HepG2 (cell line): Measurements from ENCODE around the gene HLA-F. TPM values are rescaled to one million over a fixed set of nuclear protein-coding genes. Genes with fewer than 3 reads are reported as not detected.

ENCODE experiments used
- ARNTL ChIP-seq: sonication (generic); formaldehyde crosslinking; IDR thresholded peaks from 2 replicates; pipeline ENCODE4 v1.4.0; 2020; ENCODE audit warnings: mild to moderate bottlenecking, missing genetic modification reagents
- ATF7-NPFF ChIP-seq: sonication (generic); formaldehyde crosslinking; IDR thresholded peaks from 2 replicates; pipeline ENCODE4 v1.8.1; 2023; ENCODE audit warnings: mild to moderate bottlenecking, low read depth, missing genetic modification reagents, moderate library complexity
- HNRNPUL1 ChIP-seq: fragments of 200-400 bp; formaldehyde crosslinking; IDR thresholded peaks from 2 replicates; pipeline ENCODE4 v1.6.1; 2017; ENCODE audit warnings: low read depth, mild to moderate bottlenecking, low read length, moderate library complexity
- NFRKB ChIP-seq: fragments of 450-650 bp; IDR thresholded peaks from 2 replicates; pipeline ENCODE4 v1.6.1; 2017
- PRDM15 ChIP-seq: sonication (generic); formaldehyde crosslinking; IDR thresholded peaks from 2 replicates; pipeline ENCODE4 v1.4.0; 2020; ENCODE audit warnings: missing genetic modification reagents
- SRSF9 ChIP-seq: fragments of 200-400 bp; formaldehyde crosslinking; IDR thresholded peaks from 2 replicates; pipeline ENCODE4 v1.6.1; 2018; ENCODE audit warnings: borderline replicate concordance, mild to moderate bottlenecking, low read depth, low read length; ENCODE audit not compliant: insufficient read depth, poor library complexity, severe bottlenecking
- TARDBP ChIP-seq: sonication (generic); formaldehyde crosslinking; IDR thresholded peaks from 2 replicates; pipeline ENCODE4 v1.8.0; 2022; ENCODE audit warnings: mild to moderate bottlenecking, missing genetic modification reagents
- ZBTB37 ChIP-seq: sonication (generic); formaldehyde crosslinking; IDR thresholded peaks from 2 replicates; pipeline ENCODE4 v1.4.0; 2020; ENCODE audit warnings: mild to moderate bottlenecking, missing genetic modification reagents
- ZKSCAN5 ChIP-seq: sonication (generic); formaldehyde crosslinking; IDR thresholded peaks from 2 replicates; pipeline ENCODE4 v1.5.1; 2020; ENCODE audit warnings: mild to moderate bottlenecking, missing genetic modification reagents
- ZNF205 ChIP-seq: IDR thresholded peaks from 2 replicates; pipeline ENCODE4 v1.6.1; 2018; ENCODE audit warnings: missing biosample characterization, missing genetic modification reagents
- ZNF275 ChIP-seq: sonication (generic); formaldehyde crosslinking; IDR thresholded peaks from 2 replicates; pipeline ENCODE4 v1.8.0; 2022; ENCODE audit warnings: missing genetic modification reagents, mild to moderate bottlenecking, inconsistent platforms, borderline replicate concordance
- ZNF296 ChIP-seq: sonication (generic); formaldehyde crosslinking; conservative IDR thresholded peaks from 2 replicates; pipeline ENCODE4 v1.5.0; 2020; ENCODE audit warnings: mild to moderate bottlenecking, missing genetic modification reagents
- ZNF484 ChIP-seq: sonication (generic); formaldehyde crosslinking; IDR thresholded peaks from 2 replicates; pipeline ENCODE4 v1.5.1; 2020; ENCODE audit warnings: mild to moderate bottlenecking, low read depth, missing genetic modification reagents, borderline replicate concordance
- ZNF501 ChIP-seq: sonication (generic); formaldehyde crosslinking; IDR thresholded peaks from 2 replicates; pipeline ENCODE4 v1.5.1; 2020; ENCODE audit warnings: mild to moderate bottlenecking, moderate library complexity, missing genetic modification reagents
- ZNF549 ChIP-seq: sonication (generic); formaldehyde crosslinking; IDR thresholded peaks from 2 replicates; pipeline ENCODE4 v1.5.0; 2020; ENCODE audit warnings: missing genetic modification reagents
- polyA plus RNA-seq, 8 experiments: library from polyadenylated mRNA; depleted of rRNA in 3 of 8; stranded (reverse) in 7 of 8; unstranded in 1 of 8; fragments of >200 nt; fragmentation: Illumina TruSeq in 4 of 8; extraction: Trizol in 4 of 8; gene quantifications; 2 replicates each; pipeline versions ENCODE4 v1.2.1 to v1.2.3, GENCODE V29; 2011 to 2016; ENCODE audit warnings: low read depth in 4 of 8, missing spikeins in 1 of 8, mixed read lengths in 1 of 8; ENCODE audit not compliant: insufficient read depth in 1 of 8
- total RNA-seq, 5 experiments: library from RNA; depleted of rRNA; stranded (reverse); fragments of >200 nt; fragmentation: Illumina TruSeq; extraction: Trizol; gene quantifications; 2 replicates each; pipeline ENCODE4 v1.2.3, GENCODE V29; 2016; ENCODE audit warnings: low read depth in 1 of 5

The HLA-F gene
- total and polyA plus RNA-seq, 2 of the 13 experiments (the other 11 are each of a cell fraction or from before 2014, with no cell fraction given) = 6.0 to 6.1 TPM

GRCh38 chr6:29763491-29764289 lies 40.5 kb downstream of the HLA-F start (continued):
- TF ChIP-seq PRDM15 (CRISPR knock-in tag) (no peak), ZNF205 (CRISPR knock-in tag) (no peak), ARNTL (CRISPR knock-in tag) (no peak), ZBTB37 (CRISPR knock-in tag) (no peak), ZNF484 (CRISPR knock-in tag) (no peak), ZKSCAN5 (CRISPR knock-in tag) (no peak), SRSF9 (no peak), ZNF549 (CRISPR knock-in tag) (no peak), NFRKB (no peak), ATF7-NPFF (no peak), ZNF275 (CRISPR knock-in tag) (no peak), ZNF501 (CRISPR knock-in tag) (no peak), TARDBP (no peak), ZNF296 (CRISPR knock-in tag) (no peak), HNRNPUL1 (no peak)
- TF ChIP-seq, all 625 proteins: peak for 0
